Measurements from ENCODE around the gene SORL1-AS1.
A peak's percentile ranks its signal among the peaks of the same experiment; 100 is the strongest.
"Not testable (repeated sequence)": the region's sequence is repeated elsewhere in the genome, so short reads cannot be mapped to it uniquely, and the experiment has no call there.

The SORL1-AS1 gene

GRCh38 chr11:121426476-121427399, 26.0 kb downstream of the SORL1-AS1 start:
- peak in 6 of 14 donors; percentile 24 to 64 (median 34) for DNase-seq

DNA sequence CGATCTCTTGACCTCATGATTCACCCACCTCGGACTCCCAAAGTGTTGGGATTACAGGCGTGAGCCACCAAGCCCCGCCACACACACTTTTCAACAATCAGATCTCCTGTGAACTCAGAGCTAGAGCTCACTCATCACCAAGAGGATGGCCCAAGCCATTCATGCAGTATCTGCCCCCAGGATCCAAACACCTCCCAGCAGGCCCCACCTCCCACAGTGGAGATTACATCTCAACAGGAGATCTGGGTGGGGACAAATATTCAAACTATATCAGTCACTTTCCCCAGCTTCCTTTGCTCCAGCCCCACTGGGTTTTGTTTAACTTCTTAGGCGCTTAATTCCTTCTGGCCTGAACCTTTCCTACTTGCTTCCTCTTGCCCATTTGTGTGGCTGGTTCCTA, 26.9 kb downstream of the SORL1-AS1 start:
- no peak for DNase-seq

DNA sequence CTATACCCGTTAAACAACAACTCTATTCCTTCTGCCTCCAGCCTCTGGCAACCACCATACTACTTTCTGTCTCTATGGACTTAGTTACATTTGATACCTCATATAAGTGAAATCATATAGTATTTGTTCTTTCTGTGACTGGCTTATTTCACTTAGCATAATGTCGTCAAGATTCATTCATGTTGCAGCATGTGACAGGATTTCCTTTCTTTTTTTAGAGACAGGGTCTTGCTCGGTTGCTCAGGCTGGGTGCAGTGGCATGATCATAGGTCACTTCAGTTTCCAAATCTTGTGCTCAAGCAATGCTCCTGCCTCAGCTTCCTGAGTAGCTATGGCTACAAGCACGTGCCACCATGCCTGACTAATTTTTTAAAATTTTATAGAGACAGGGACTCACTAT, 30.1 kb downstream of the SORL1-AS1 start:
- no peak for DNase-seq

DNA sequence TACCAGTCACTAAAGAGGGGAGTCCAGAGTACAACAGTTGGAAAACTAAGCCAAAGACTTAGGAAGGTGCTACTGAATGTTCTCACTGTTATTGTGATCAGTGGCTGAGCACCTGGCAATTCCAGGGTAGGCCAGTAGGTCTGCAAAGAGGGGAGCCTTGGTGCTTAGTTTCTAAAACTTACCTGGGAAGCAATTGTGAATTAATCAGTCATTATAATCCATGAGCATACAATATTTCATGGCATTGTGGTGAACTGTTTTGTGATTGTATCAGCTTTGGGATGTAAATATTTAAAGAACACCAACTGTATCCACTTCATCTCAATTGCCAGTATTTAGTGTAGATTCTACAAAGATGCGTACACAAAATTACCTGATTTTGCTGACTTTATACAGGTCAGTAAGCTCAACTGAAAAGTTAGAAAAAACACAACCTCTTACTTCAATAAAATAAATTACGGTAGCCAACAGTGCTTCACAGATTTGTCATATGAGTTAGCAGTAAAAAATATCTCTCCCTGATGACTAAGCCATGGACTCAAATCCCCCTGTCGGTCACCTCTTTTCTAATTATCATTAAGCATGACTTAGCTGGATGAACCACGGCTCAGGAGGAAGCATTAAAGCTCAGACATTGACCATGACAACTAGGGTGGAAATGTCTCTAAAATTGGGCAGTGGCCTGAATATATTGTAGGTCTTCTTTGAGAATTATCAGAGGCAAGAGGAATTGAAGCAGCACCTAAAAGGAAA, 31.4 kb downstream of the SORL1-AS1 start:
- no peak for DNase-seq

GRCh38 chr11:121420398-121420797, 32.4 kb downstream of the SORL1-AS1 start:
- DNase-seq: no peak

GRCh38 chr11:121419836-121420235, 32.9 kb downstream of the SORL1-AS1 start:
- no peak for DNase-seq

DNA sequence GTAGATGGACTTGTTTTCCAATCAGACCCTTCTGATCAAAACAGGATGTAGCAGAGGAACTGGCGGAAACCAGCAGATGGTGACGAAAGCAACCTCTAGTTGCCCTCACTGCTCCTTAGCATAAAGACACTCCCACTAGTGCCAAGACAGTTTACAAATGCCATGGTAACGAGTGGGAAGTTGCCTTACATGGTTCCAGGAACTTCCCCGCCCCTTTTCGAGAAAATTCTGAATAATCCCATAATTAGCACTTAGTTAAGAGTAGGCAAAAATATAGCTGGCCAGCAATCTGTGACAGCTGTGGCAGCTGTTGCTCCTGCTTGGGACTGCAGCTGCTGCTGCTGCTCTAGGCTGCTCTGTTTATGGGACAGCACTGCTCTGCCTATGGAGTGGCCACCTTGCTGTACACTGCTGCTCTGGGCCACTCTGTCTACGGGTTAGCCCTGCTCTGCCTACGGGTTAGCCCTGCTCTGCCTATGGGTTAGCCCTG, 34.1 kb downstream of the SORL1-AS1 start:
- no peak for DNase-seq

- DNase-seq: no peak
These were observed 35.2 kb downstream of the SORL1-AS1 start for GRCh38 chr11:121417607-121418006.

GRCh38 chr11:121417055-121417551, 35.7 kb downstream of the SORL1-AS1 start:
- peak in 10 of 14 donors; percentile 25 to 82 (median 58) for DNase-seq

DNA sequence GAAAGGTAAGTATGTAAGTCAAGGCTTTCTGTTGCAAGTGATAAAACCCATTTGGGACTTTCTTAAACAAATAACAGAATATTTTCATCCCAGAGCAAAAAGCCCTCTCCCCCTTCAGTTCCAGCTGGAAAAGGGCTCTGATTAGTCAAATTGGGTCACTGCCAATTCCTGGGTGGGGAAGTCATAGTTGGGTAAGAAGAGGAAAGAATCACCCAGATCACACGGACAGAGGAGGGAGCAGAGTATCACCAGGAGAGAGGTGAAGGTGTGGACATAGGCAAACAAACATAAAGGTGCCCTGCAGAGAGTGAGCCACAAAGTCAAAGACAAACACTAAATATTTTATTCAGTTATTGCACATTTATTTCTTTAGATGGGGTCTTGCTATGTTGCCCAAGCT, 36.9 kb downstream of the SORL1-AS1 start:
- DNase-seq: no peak

- DNase-seq: peak in 1 of 14 donors; percentile 80
These were observed 38.4 kb downstream of the SORL1-AS1 start for GRCh38 chr11:121414141-121414913.

DNA sequence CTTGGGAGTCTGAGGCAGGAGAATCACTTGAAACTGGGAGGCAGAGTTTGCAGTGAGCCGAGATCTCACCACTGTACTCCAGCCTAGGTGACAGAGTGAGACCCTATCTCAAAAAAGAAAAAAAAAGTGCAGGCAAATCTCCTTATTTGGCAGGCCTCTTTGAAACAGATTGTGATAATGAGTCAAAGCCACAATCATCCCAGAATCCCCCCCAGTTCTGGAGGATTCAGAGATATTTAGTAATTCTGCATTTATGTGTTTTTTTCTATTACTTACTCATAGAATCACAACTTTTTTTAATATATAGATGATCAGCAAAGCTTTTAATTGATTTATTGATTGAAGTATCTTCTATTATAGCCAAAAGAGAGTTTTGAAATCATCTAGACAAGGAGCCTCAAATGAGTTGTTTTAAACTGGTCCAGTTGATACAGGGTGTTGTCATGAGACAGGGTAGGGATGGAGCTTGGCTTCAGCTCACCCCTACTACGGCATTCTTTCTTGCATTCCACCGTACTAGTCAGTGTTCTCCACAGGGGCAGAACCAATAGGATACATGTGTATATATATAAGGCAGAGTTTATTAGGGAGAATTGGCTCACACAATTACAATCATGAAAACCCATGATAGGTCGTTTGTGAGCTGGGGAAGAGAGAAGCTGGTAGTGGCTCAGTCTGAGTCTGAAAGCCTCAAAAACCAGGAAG, 39.9 kb downstream of the SORL1-AS1 start:
- DNase-seq: no peak

DNA sequence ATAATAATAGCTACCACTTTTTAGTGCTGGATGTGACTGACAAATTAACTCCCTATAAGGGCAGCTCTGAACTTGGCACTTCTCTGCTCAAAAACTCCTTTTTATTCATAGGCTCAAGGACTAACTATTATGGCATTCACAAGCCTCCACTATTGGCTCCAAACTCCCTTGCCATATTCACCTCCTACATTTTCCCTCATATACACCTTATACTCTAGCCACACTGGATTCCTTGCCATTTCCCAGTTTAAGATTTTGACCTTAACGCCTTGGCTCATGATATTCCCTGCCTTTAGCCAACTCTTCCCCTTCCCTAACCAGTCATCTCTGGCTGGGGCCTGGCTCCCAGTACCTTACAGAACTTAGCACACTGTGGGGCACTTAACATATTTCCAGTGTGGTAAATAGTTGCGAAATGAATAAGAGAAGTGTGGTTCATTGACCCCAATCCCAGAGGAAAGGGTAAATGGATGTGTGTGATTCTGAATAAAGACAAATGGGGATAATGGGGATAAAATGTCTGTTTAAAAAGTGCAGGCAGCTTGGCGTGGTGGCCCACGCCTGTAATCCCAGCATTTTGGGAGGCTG, 40.7 kb downstream of the SORL1-AS1 start:
- DNase-seq: no peak

- DNase-seq: not testable (repeated sequence)
These were observed 41.4 kb downstream of the SORL1-AS1 start for GRCh38 chr11:121411330-121411729.

DNA sequence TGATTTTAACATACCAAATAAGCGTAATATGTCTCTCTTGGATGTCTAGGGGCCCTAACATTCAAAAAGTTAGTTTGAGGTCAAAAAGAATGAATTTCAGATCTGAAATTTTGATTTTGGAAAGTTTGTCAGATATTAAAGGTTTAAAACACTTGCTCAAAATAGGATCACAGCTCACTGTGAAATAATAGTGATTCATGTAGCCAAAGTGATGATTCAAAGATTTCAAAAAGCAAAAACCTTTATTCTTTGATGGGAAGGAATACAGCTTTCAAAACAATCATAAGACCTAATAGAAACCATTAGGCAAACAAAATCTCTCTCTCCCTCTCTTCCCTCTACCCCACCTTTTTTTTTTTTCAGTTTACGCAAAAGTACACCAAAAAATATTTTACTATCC, 42.7 kb downstream of the SORL1-AS1 start:
- DNase-seq: not testable (repeated sequence)

DNA sequence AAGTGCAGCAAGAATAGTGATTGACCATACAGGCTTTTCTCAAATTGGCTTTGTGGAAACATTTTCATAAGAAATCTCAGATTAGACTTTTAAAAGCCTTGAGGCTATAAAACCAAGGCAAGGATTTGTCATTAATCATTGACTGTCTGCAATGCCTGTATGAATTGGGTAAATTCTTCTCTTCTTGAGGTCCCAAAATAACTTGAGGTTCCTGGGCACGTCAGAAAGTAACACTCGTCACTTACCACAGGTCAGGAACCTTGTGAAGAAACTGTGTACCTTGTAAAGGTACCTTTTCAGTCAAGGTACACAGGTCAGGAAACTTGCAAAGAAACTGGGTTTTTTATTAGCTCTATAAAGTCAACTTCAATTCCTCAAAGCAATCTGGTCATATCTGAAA, 43.9 kb downstream of the SORL1-AS1 start:
- no peak for DNase-seq

DNA sequence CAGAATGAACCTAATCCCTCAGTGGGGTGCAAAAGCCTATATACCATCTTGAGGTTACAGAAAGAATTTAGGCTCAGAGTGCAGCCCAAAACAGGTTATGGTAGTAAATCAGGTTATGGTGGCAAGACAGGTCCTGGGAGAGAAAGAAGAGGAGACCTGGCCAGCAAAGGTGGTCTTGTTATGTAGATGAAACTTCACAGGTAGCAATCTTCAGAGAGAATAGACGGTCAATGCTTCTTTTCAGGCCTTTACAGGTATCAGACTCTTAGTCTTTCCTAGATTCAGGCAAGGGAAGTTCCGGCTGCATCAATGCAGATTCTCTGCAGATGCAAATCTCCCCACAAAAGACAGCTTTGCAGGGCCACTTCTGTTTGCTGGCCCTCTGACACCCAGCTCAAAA, 46.5 kb downstream of the SORL1-AS1 start:
- DNase-seq: no peak

- DNase-seq: no peak
These were observed 47.1 kb downstream of the SORL1-AS1 start for GRCh38 chr11:121405646-121406045.

DNA sequence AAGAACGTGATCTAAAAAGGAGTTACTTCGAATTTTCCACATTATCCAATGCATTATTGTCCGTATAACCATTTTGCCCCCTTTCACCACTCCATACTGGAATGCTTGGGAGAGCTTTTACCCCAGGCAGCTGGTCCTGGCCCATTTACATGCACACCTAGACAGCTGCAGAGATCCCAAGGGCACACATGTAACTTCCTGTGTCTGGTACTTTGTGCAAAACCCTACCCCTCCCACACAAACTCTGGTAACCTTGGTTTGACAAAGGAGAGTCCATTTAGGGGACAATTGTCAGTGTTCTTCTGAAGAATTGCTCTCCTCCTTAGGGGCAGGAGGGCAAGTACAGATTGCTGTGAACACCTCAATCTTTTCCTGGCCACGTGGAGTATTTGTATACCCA, 58.0 kb downstream of the SORL1-AS1 start:
- no peak for DNase-seq

DNA sequence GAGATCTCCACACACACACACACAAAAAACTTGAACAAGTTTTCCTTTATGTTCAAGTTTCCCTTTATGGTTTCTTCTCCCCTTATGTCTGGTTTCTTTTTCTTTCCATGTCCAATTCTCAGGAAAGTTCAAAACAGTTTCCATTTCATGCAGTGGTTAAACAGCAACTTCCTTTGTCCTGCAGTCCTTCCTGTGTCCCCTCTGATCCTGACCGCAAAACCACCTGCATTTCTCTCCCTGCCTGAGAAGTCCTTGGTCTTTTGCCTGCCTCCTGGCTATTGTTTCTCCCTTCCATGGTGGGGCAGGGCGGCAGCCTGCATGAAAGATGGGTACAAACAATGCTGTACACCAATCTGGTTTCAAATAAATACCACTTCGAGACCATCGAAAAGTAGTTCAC, 58.9 kb downstream of the SORL1-AS1 start:
- DNase-seq: no peak

DNA sequence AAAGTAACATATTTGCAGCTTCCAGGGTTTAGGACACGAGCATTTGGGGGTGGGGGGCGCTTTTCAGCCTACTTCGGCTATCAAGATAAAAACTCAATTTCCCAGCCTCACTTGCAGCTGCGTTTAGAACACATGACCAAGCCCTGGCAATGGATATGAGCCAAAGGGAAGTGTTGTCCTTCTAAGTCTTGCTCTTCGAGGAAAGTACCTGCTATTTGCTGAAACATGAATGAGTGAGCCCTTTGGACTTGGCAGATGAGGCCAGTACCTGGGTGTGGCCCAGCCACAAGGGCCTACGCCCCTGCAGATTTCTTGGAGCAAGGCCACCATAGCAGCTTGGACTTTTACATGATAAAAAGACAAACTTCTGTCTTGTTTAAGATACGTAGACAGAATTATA, 60.9 kb downstream of the SORL1-AS1 start:
- no peak for DNase-seq
